Germinal center (tissue), 1 donor: ENCODE data around the gene ZBED5.

Experiments
- DNase-seq: peaks from one replicate; pipeline ENCODE4 v3.0.0; 2012; ENCODE audit warnings: mixed read lengths, low spot score

The ZBED5 gene

DNA sequence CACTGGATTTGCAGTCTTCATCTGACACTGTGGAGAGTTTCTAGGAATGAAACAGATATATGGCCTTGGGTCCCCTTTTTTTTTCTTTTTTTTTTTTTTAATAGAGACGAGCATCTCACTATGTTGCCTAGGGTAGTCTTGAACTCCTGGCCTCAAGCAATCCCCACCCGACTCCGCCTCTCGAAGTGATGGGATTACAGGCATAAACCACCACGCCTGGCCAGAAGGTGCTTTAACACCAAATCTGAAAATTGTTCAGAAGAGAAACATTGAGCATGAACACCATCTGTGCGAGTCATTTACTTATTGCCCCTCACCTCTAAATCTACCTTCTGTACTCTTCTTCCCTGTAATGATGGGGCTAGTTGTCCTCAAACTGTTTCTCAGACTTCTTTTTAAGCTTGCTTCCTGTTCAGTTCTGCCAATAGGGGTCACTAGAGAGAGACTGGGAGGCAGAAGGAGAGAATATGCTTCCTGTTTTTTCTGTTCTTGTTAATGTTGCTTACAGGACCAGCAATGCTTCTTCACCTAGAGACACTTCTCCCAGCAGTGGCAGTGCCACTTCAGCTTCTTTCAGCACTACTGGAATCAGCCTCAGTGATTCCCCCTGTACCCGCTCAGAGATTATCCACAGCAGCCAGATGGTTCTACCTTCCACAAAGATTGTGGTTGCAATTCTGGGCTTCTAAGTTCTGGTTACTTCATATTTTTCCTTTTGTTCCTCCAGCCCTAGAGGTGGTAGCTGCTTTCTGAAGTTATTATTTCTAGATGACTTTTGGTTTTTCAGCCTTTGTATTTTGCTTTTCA is 20.8 kb upstream of the ZBED5 start:
- DNase-seq, result peak; percentile 68

- DNase-seq, result no peak
Measured at GRCh38 chr11:10876158-10876557, 18.3 kb upstream of the ZBED5 start.

- DNase-seq, result no peak
Measured at GRCh38 chr11:10875430-10876021, 17.7 kb upstream of the ZBED5 start.

DNA sequence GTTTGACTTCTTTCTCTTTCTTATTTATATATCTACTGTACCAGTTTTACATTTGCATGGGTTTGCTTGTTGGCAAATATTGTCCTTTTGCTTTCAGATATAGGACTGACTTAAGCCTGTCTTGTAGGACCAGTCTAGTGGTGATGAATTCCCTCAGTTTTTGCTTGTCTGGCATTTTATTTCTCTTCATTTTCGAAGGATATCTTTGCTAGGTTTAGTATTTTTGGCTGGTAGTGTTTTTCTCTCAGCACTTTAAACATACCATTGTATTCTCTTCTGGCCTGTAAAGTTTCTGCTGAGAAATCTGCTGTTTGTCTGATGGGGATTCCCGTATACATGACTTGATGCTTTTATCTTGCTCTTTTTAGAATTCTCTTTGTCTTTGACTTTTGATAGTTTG is 14.2 kb upstream of the ZBED5 start:
- DNase-seq, result no peak

DNA sequence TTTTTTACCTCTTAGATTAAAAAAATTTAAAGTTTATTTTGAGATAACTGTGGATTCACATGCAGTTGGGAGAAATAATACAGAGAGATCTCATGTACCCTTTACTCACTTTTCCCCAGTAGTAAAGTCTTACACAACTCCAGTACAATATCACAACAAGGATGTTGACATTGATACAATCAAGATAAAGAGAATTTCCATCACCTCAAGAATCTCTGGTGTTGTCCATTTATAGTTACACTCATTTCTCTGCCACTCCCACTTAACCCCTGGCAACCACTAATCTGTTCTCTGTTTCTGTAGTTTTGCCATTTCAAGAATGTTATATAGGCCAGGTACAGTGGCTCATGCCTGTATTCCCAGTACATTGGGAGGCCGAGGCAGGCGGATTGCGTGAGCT is 10.5 kb upstream of the ZBED5 start:
- DNase-seq, result no peak

- DNase-seq, result no peak
Measured at GRCh38 chr11:10866893-10867331, 9.1 kb upstream of the ZBED5 start.

DNA sequence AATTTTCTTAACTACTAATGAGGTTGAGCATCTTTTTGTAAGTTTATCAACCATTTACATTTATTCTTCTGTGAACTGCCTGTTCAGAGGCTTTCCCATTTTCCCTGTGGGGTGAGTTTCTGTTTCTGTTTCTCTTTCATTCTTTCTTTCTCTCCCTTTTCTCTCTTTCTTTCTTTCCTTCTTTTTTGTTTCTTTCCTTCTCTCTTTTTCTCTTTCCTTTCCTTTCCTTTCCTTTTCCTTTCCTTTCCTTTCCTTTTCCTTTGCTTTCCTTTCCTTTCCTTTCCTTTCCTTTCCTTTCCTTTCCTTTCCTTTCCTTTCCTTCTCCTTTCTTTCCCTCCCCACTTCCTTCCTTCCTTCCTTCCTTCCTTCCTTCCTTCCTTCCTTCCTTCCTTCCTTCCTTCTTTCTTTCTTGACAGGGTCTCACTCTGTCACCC is 8.0 kb upstream of the ZBED5 start:
- no peak for DNase-seq

DNA sequence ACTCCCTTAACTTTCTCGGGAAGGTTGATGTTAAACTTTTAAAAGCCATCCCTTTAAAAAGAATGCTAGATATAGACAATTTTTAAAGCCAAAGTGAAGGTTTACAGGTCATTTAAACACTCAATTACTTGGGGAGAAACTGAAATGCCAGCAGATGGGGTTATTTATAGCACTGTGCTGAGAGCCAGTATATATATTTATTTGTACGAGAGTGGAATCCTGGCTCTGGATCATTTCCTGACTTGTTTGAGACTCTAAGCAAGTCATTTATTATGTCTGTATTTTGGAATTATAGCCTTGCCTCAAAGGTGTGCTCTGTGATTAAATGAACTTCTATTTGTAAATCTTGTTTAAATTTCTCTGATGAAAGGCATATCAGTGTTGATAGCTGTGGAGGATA is 6.8 kb upstream of the ZBED5 start:
- no peak for DNase-seq

DNA sequence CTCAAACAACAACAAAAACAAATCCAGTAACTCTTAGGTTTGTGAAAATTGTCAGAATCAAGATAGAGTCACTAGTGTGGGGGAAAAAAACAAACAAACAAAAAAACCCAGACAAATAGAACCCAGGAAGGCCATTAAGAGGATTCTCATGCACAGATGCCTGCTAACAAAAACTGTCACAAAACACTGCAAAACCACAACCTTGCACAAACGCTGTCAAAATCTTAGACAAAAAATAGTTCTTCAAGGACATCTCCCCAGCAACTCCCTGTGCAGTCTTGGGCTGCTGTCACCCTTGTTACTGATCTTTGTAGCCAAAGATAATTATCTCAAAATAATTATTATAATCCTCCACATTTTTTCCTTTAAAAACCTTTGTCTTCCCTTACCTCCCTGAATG is 4.6 kb upstream of the ZBED5 start:
- no peak for DNase-seq

DNA sequence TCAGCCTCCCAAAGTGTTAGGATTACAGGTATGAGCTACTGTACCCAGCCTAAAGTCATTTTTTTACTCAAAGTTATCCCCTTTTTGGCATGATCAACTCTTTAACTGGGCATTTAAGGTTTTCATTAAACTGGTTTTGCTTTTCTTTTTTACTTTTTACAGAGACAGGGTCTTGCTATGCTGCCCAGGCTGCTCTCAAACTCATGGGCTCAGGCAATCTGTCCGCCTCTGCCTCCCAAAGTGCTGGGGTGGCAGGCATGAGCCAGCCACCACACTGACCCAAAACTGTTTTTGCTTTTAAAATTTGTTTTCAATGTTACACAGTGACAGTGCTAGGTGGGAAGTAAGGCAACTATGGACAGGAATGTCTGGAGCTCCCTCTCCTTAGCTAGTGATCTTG is 3.9 kb upstream of the ZBED5 start:
- DNase-seq, result no peak

- no peak for DNase-seq
Measured at GRCh38 chr11:10861047-10861446, 3.2 kb upstream of the ZBED5 start.

DNA sequence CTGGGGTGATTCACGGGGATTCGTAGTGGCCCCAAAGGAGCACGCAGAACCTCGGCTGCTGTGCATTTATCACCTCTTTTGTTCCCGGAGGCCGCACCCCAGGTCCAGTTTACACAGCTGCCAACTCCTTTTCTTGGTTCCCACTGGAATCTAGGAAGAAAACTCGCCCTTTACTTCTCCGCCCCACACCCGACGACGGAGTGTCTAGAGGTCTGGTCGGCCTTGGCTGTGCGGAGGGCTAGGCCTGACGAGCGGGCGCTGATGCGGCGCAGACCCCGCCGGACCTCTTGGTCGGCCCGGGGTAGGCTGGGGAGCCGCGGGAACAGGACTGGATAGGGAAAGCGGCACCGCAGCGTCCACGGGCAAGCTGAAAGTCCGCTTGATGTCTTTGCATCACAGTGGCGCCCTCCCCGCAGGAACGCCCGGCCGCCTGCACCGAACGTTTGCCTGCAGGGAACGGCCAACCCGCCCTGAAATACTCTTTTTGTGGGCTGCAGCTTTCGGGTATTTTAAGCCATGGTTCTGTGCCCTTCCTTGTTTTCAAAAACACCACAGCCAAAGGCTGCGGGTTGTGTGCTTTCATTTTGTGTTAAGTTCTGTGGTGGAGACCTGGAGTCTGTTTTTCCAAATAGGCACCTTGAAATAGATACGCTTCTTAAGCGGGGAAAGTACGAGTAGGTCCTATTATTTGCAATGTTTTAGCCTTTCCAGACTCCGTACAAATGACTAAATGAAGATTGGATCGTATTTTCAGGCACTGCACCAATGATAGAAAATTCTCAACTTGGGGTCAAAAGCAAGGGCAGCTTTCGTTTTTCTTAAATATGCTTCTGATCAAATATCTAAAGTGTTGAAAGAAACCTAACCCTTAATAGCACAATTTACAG is 829 bp upstream of the ZBED5 start:
- peak; percentile 17 for DNase-seq

DNA sequence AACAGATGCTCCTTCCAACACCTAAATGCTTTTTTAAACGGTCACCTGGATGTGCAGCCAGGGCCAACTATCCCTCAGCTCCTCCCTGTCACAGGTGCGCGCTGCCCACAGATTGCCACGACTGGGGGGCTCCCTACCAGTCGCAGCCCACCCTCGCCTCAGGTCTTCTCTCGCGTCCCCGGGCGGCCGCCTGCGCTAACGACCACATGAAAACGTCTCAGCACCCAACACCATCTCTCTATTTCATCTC is 469 bp downstream of the ZBED5 start:
- peak; percentile 7 for DNase-seq

- peak; percentile 12 for DNase-seq
Measured at GRCh38 chr11:10856689-10857458, 979 bp downstream of the ZBED5 start.

DNA sequence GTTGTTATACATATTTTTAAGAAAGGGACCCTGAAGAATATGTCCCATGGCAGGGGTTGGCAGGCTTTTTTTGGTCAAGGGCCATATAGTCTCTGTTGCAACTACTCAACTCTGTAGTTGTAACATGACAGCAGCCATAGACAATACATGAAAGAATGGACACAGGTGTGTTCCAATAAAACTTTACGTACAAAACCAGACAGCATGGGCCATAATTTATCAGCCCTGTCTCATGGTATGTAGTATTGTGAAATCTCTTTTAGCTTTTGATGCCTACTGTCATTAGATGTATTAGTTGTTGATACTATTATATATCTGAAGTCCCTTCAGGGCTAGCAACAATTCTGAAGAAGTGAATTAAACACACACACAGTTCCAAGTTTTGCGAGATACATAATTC is 2.6 kb downstream of the ZBED5 start:
- no peak for DNase-seq

- DNase-seq, result no peak
Measured at GRCh38 chr11:10847960-10848860, 9.6 kb downstream of the ZBED5 start.

GRCh38 chr11:10846660-10847059 is 11.2 kb downstream of the ZBED5 start:
- no peak for DNase-seq

DNA sequence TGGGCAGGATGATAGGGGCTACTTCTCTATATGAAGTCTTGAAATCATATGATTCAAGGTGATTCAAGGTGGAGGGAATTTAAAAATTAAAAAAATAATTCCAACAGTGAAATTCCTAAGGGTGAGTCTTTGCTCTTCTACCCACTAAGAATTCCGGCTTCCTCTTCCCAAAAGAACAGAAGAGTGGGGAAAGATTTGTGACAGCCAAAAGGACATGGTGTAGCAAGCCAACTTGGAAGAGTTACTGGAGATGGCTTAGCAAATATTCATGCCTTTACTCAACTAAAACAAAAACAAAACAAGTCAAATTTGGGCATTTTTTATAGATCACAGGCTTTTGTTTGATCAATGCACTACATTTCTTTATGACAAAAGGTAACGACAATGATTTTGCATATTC is 12.3 kb downstream of the ZBED5 start:
- DNase-seq, result no peak

DNA sequence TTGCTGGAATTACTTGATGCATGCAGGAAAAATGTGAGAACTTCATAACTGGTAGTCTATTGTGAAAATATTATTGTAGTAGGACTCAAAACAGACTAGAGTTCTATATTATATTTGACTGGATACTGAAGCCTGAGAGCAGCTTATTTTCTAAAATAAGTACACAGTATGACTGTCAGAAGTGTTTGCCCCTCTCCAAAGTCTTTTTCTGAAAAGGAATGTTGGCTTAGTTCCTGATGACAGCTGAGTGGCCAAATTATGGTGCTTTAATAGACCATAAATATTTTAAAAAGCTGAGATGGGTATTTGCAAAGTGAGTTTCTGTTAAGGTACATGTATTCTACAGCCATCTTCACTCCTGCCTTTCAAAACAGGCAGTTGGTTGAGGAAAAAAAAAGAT is 13.1 kb downstream of the ZBED5 start:
- no peak for DNase-seq

DNA sequence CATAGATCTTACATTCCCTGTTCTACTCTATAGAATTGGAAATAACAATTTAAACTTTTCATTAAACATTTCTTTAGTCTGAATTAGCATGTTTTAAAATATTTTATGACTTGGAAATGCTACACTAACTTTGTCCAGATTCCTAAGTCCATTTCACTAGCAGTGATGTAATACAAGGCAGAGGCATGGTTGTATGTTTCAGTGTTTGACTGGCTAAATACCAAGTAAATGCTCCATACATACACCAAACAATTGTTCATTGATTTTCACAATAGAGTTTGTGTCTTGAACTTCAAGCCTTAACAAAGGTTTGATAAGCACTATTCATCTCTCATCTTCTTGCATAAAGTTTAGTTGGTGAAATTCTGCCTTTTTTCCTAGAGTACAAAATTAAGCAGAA is 13.5 kb downstream of the ZBED5 start:
- no peak for DNase-seq

DNA sequence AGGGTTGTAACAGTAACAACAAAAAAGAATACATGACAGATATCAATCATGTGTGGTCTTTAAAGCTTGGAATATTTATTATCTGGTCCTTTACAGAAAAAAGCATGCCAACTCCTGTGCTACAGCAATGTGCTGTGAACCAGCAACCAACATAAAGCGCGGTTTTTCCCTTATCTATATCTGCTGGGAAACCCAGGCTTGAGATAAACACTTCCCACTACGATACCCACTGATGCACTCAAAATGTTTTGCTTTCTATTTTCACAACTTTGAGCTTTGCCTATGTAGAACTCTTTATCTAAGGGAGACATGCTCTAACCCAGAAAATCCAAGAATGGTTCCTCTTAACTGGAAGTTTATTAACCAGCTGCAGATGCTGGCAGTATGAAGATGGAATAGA is 19.0 kb downstream of the ZBED5 start:
- DNase-seq, result no peak
